ENCODE results near the gene PRKN.
A peak's percentile ranks its signal among the peaks of the same experiment; 100 is the strongest.

PRKN gene

DNA sequence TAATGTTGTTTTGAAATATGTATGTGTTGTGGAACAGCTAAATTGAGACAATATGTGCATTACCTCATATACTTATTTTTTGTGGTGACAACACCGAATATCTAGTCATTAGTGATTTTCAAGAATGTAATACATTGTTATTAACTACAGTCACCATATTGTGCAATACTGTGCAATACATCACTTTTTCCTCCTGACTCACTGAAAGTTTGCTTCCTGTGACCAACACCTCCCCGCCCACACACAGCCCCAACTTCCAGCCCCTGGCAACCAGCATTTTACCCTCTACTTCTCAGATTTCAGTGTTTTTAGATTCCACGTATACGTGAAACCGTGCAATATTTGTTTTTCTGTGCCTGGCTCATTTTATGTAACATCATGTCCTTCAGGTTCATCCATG lies 627.9 kb downstream of the PRKN start:
- TF ChIP-seq POLR2AphosphoS5 (IDR thresholded peaks at IDR 0.05; ENCODE audit: low read depth) (0 out of 2 replicates have a peak, but pooled peaks have one; percentile 34), SPI1 (IDR thresholded peaks at IDR 0.05; ENCODE audit: borderline replicate concordance, low read depth) (no peak)
- peak; percentile 64 to 79 for DNase-seq (ENCODE audit: low read depth in 1 of 2, low spot score in 1 of 2)
- Histone ChIP-seq H3K4me3 (replicated peaks; ENCODE audit: insufficient read depth, low read length) (no peak overlapping the region), H3K27ac (replicated peaks) (no peak overlapping the region), H3K27me3 (ENCODE audit: insufficient read depth, poor library complexity, severe bottlenecking) (no peaks in the 10 kb centered on the region)

DNA sequence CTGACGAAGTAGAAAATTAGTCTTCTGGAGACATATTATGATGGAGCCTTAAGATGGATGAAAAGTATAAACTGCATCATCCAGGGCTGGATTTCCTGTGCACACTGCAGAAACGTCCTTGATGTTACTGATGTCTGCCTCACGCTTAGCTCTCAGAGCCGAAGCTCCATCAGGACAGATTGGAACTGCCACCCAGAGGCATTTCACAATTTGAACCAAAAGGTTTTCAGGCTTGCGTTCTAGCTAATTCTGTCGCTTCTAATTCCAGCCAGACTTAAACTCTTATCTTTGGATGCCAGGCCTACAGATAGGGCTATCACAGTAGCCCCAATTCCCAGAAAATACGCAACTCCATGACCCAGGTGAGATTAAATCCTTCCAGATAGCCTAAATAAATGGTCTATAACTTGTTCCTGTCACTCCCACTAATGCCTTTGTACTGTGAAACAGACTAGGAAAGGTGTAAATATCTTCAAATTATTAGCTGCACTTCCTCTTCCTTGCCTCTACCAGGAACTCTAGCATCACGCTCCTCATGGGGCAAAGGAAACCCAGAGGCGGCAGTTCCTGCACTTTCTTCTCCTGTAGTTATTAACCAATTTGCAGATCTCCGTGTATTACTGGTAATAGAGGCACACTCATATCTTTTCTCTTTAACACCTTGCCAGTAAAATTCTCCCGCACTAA lies 634.6 kb downstream of the PRKN start:
- no peak for DNase-seq (ENCODE audit: low read depth in 1 of 2, low spot score in 1 of 2)
- H3K27me3 ChIP-seq (ENCODE audit: insufficient read depth, poor library complexity, severe bottlenecking): no peaks in the 10 kb centered on the region
- TF ChIP-seq, protein P1, sequence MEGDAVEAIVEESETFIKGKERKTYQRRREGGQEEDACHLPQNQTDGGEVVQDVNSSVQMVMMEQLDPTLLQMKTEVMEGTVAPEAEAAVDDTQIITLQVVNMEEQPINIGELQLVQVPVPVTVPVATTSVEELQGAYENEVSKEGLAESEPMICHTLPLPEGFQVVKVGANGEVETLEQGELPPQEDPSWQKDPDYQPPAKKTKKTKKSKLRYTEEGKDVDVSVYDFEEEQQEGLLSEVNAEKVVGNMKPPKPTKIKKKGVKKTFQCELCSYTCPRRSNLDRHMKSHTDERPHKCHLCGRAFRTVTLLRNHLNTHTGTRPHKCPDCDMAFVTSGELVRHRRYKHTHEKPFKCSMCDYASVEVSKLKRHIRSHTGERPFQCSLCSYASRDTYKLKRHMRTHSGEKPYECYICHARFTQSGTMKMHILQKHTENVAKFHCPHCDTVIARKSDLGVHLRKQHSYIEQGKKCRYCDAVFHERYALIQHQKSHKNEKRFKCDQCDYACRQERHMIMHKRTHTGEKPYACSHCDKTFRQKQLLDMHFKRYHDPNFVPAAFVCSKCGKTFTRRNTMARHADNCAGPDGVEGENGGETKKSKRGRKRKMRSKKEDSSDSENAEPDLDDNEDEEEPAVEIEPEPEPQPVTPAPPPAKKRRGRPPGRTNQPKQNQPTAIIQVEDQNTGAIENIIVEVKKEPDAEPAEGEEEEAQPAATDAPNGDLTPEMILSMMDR (IDR thresholded peaks at IDR 0.05; ENCODE audit: insufficient read depth, low read length): no peak
- TF ChIP-seq, protein P2, sequence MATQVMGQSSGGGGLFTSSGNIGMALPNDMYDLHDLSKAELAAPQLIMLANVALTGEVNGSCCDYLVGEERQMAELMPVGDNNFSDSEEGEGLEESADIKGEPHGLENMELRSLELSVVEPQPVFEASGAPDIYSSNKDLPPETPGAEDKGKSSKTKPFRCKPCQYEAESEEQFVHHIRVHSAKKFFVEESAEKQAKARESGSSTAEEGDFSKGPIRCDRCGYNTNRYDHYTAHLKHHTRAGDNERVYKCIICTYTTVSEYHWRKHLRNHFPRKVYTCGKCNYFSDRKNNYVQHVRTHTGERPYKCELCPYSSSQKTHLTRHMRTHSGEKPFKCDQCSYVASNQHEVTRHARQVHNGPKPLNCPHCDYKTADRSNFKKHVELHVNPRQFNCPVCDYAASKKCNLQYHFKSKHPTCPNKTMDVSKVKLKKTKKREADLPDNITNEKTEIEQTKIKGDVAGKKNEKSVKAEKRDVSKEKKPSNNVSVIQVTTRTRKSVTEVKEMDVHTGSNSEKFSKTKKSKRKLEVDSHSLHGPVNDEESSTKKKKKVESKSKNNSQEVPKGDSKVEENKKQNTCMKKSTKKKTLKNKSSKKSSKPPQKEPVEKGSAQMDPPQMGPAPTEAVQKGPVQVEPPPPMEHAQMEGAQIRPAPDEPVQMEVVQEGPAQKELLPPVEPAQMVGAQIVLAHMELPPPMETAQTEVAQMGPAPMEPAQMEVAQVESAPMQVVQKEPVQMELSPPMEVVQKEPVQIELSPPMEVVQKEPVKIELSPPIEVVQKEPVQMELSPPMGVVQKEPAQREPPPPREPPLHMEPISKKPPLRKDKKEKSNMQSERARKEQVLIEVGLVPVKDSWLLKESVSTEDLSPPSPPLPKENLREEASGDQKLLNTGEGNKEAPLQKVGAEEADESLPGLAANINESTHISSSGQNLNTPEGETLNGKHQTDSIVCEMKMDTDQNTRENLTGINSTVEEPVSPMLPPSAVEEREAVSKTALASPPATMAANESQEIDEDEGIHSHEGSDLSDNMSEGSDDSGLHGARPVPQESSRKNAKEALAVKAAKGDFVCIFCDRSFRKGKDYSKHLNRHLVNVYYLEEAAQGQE (IDR thresholded peaks at IDR 0.05; ENCODE audit: insufficient replicate concordance, low read depth): no peak
- TF ChIP-seq GABPA (IDR thresholded peaks at IDR 0.05; ENCODE audit: low read depth): no peak
- TF ChIP-seq SPI1 (IDR thresholded peaks at IDR 0.05; ENCODE audit: borderline replicate concordance, low read depth): no peak
- TF ChIP-seq POLR2AphosphoS5 (IDR thresholded peaks at IDR 0.05; ENCODE audit: low read depth): no peak
- no peak overlapping the region for H3K4me3 ChIP-seq (replicated peaks; ENCODE audit: insufficient read depth, low read length)
- no peak overlapping the region for H3K27ac ChIP-seq (replicated peaks)

DNA sequence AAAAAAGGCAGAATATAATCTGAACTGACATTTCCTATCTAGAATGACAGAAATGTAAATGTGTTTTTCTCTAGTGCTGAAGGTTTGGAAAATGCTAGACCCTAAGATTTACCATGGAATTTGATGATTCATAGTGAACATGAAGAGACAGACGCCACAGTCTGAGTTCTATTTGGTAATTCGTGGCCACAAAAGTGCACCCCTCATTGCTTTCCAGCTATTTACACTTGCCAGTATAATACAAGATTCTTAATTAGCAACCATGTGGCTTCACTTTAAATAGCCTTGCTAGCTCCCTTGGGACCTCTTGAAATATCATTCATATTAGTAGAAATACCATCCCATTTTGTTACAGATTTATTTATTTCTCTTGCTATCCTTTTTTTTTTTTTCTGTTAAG lies 636.8 kb downstream of the PRKN start:
- H3K27me3 ChIP-seq (ENCODE audit: insufficient read depth, poor library complexity, severe bottlenecking): no peaks in the 10 kb centered on the region
- DNase-seq (ENCODE audit: low read depth in 1 of 2, low spot score in 1 of 2): no peak
- no peak overlapping the region for H3K27ac ChIP-seq (replicated peaks)
- TF ChIP-seq, protein P2 (IDR thresholded peaks at IDR 0.05; ENCODE audit: insufficient replicate concordance, low read depth): no peak
- no peak for TF ChIP-seq SPI1 (IDR thresholded peaks at IDR 0.05; ENCODE audit: borderline replicate concordance, low read depth)
- TF ChIP-seq, protein P1 (IDR thresholded peaks at IDR 0.05; ENCODE audit: insufficient read depth, low read length): no peak
- no peak for TF ChIP-seq POLR2AphosphoS5 (IDR thresholded peaks at IDR 0.05; ENCODE audit: low read depth)
- no peak overlapping the region for H3K4me3 ChIP-seq (replicated peaks; ENCODE audit: insufficient read depth, low read length)

DNA sequence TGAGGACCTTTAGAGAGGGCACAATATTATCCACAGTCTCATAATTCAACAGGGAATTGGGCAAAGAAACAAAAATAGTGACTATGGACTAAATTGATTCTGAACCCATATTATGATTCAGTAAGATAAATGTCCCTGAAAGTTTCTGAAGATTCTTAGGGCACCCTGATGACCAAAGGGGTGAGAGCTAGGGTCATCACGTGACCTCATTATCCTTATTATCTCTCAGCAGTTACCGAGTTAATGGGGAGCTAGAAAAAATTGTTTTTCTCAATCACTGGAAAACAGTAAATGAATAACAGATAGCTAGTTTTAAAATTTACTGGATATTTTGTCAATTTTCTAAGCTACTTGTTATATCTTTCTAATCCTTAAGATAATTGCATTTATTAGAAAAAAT lies 639.5 kb downstream of the PRKN start:
- Histone ChIP-seq H3K27ac (replicated peaks) (no peak overlapping the region), H3K4me3 (replicated peaks; ENCODE audit: insufficient read depth, low read length) (no peak overlapping the region), H3K27me3 (ENCODE audit: insufficient read depth, poor library complexity, severe bottlenecking) (no peaks in the 10 kb centered on the region)
- TF ChIP-seq POLR2AphosphoS5 (IDR thresholded peaks at IDR 0.05; ENCODE audit: low read depth) (no peak), SPI1 (IDR thresholded peaks at IDR 0.05; ENCODE audit: borderline replicate concordance, low read depth) (no peak), GABPA (IDR thresholded peaks at IDR 0.05; ENCODE audit: low read depth) (no peak)
- TF ChIP-seq, protein P1 (IDR thresholded peaks at IDR 0.05; ENCODE audit: insufficient read depth, low read length): no peak
- TF ChIP-seq, protein P2 (IDR thresholded peaks at IDR 0.05; ENCODE audit: insufficient replicate concordance, low read depth): no peak
- DNase-seq (ENCODE audit: low read depth in 1 of 2, low spot score in 1 of 2): no peak
